NCI-H1105 treated with DMSO at 0.1 percent for 48 hours (cell line): ENCODE data around the gene KIT.

Experiments
- DNase-seq: peaks from one replicate; lab custom pipeline; 2025; lab: John Stamatoyannopoulos, UW

KIT gene

GRCh38 chr4:54707406-54707805, 49.6 kb downstream of the KIT start:
- DNase-seq = no peak

DNA sequence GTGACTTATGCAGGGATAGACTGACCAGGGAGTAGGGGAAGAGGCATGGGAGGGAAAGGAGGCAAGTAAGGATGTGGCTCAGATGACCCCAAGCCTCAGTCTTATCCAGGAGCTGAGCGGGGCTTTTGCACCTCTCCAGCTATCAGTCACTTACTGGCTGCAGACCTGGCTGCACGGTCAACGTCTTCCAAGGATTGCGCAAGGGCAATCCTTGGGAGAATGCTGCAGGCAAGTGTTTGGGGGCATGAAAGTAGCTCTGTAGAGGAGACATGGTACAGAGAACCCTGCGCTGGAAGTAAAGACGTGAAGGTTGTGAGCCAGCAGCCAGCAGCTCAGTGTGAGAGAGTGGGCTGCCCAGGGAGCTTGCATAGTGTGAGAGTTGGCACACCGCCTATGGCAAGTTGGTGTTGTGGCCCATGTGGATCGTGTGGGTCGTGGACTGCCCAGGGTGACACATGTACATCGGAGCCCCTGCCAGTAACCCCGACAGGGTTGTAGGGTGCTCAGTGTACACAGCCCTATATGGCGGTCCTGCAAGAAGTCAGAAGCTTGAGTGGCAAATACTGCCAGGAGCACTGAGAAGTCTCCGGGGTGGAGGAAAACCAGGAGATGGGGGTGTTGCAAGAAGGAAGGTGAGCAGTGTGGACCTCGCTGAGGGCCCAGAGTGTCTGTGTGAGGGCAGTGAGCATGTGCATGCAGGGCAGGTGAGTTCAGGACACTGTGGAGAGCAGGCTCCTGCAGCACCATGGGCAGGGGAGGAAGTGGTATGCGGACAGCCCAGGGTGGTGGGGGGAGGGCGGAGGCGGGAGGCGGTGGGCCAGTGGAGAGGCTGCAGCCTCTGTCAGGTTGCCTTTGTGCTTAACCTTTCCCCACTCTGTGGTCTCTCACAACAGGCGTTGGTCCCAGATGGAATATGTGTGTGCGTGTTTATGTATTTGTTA, 50.9 kb downstream of the KIT start:
- DNase-seq = no peak

DNA sequence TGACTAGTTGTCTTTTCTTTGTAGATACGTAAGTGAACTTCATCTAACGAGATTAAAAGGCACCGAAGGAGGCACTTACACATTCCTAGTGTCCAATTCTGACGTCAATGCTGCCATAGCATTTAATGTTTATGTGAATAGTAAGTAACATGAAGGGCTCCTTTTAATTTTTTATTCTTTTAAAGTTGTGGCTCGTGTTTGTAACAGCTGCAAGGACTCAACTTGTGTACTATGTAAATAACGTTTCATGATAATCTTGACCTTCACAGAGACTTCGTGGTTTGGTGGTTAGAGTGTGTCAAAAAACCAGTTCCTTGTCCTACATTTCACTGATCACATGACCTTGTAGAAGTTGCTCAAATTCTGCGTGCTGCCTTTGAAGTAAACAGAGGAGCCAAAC, 51.6 kb downstream of the KIT start:
- DNase-seq = no peak

- DNase-seq = no peak
Measured at GRCh38 chr4:54712206-54712605, 54.4 kb downstream of the KIT start.

GRCh38 chr4:54714631-54715030, 56.9 kb downstream of the KIT start:
- DNase-seq = no peak

GRCh38 chr4:54716478-54717065, 58.8 kb downstream of the KIT start:
- no peak for DNase-seq

- no peak for DNase-seq
Measured at GRCh38 chr4:54717694-54718093, 59.9 kb downstream of the KIT start.

GRCh38 chr4:54719378-54719777, 61.6 kb downstream of the KIT start:
- DNase-seq = no peak

GRCh38 chr4:54723220-54723619, 65.5 kb downstream of the KIT start:
- no peak for DNase-seq

DNA sequence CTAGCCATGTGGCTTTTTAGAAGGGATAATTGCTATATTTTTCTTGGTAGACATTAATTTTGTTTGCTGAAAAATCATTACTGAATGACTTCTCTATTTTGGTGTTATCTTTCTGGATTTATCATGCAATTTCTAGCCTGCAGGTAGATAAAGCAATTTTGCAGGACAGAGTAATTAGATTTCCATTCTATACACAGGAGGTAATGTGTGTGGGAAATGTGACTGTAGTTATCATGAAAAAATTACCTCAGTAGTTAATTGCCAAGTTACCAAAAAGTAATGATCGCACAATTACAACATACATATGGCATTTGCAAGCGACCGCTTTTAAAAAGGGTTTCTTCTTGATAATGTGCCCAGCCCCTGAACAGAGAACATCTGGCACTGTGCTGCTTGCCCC, 66.1 kb downstream of the KIT start:
- DNase-seq = no peak

GRCh38 chr4:54726907-54727306, 69.2 kb downstream of the KIT start:
- DNase-seq = no peak

- no peak for DNase-seq
Measured at GRCh38 chr4:54727346-54727745, 69.6 kb downstream of the KIT start.

DNA sequence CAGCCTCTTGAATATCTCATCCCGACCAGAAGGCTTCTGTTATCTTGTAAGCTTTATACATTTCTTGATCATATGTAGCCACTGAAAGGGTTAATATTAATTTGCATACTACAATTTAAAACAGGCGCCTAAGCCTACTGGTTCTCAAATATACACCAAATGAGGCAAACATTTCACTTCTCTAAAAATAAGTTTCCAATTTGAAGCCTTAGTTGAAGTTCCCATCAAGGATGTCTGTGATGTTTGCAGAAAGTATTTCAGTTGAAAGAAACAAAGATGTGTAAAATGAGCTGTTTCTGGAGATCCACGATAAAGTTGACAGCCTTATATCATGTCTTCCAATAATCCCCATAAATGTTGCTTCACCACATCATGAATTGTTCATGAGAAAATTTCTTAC, 70.6 kb downstream of the KIT start:
- no peak for DNase-seq

DNA sequence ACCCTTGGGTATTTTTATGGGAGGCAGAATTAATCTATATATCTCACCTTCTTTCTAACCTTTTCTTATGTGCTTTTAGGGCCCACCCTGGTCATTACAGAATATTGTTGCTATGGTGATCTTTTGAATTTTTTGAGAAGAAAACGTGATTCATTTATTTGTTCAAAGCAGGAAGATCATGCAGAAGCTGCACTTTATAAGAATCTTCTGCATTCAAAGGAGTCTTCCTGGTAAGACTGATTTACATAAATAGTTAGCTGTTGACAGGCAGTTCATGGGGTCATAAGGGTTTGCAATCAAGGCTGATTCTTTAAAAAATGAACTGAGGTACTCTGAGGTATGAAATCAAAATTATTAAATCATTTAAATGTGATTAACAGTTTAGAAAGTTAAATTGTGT, 71.5 kb downstream of the KIT start:
- DNase-seq = no peak

- no peak for DNase-seq
Measured at GRCh38 chr4:54730581-54730980, 72.8 kb downstream of the KIT start.

DNA sequence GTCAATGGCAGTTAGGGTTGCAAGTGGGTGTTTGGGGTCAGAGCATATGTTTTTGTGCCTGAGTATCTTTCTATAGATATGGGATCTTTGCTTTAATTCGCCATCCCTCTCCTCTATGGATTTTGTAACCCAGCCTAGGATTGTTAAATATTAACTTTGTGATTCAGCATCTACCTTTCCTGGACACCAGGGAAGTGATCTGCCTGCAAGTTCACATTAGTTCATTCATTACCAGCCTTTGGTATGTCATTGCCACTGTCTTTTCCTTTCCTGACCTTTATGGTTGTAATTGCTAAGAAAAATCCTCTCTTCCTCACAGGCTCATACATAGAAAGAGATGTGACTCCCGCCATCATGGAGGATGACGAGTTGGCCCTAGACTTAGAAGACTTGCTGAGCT, 73.8 kb downstream of the KIT start:
- no peak for DNase-seq

- no peak for DNase-seq
Measured at GRCh38 chr4:54731976-54732375, 74.2 kb downstream of the KIT start.

GRCh38 chr4:54737421-54737820, 79.7 kb downstream of the KIT start:
- no peak for DNase-seq

GRCh38 chr4:54741202-54741601, 83.4 kb downstream of the KIT start:
- no peak for DNase-seq

- no peak for DNase-seq
Measured at GRCh38 chr4:54742636-54743399, 85.1 kb downstream of the KIT start.

DNA sequence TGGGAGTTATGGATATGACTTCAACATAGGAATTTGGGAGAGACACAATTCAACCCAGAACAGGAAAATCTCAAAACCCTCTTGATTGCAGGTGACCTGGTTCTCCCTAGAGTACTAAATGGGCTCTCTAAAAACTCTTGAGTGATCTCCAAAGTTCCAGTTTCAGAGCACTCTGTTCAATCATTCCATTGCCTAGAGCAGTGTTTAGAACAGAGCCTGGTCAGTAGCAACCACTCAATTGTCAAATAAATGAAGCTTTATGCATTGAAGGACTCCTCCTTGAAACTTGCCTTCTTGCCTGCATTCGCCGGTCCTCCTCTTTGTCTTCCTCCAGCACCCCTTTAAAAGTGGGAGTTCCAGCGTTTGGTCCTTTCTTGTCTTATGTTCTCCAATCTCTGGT, 85.8 kb downstream of the KIT start:
- no peak for DNase-seq

DNA sequence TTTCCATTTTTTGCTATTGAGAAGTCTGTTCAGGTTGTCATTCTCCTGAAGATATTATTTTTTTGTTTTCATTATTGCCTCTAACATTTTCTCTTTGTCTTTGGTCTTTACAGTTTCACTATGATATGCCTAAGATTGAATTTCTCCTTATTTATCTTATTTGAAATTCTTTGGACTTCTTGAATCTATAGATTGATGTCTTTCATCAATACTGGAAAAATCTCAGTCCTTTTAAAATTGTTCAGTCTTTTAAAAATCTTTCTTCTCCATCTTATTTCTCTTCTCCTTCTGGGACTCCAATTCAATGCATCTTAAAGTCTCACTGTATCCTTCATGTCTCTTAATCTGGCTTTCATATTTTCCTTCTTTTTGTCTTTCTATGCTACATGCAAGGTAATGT, 86.7 kb downstream of the KIT start:
- no peak for DNase-seq
